Measurements from ENCODE around the gene MAP2K5.

The MAP2K5 gene

DNA sequence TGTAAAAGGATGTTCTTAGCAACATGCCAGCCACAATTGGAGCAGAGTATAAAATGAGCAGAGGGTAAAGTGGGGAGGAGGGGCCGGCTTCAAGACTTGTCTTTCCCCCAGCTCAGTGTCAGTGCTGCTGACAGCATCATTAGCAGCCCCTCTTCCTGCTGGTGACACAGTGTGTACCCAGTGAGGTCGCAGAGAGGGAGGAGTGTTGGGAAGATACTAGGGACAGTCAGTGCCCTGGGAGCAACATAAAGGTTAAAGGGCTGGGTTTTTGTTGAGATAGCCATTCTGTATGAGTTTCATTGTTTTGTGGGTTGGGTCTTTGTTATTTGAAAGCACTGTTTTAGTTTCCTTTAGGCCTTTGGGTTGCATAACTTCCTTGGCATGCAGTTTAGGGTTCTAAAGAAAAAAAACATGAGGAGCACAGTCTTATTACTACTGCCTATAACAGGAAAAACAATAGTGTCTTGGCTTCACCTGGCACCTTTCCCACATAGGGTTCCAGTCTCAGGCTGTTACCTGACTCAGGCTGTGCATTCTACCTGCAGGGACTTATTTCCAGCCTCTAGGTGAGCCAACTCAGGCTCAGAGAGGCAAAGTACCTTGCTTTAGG is 188.7 kb downstream of the MAP2K5 start:
- DNase-seq = no peak

DNA sequence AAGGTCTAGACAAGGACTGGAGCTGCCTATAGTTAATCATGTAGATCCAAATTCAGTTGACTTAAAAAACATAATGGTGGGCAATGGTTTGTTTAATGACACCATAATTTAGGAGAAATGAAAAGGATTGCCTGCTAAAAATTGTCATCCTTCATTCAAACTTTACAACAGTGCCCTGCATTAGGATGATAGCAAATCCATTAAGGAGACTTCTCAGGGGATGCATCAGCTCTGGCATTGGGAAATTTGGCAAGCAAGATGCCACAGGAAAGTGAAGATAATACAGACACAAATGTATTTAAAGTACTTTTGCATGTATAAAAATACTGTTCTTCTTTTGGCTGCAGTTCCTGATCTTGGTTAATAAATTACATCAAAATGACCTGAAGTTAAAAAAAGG is 189.7 kb downstream of the MAP2K5 start:
- no peak for DNase-seq

DNA sequence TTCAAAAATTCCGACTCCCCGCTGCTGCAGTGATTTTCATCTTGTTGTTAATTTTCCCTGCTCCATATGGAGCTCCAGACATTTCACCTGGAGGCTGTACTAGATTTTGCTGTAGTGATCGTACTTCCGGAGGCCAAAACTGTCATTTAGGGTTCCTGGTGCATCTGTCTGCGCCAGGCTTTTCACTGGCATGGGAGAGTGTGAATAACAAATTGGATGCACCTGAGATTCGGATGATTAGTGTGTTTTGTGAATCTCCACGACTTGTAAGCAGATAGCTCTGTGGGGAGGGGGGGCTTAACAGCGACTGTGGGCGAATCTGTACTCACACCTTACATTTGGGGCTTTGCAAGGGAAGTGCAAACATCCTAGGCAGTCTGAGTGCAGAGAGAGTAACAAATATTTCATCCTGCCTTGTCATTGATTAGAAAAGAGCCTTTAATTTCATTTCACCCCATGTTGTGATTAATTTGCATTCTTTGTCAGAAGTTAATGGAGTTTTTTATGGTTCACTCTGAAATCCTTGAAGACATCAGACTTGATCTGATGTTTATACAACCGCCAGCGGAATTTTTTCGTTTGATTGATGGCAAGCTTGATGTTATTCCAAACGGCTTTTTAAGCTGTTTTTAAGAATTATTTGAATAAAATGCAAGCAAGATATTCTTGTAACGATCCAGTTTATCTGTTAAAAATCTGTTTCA is 190.3 kb downstream of the MAP2K5 start:
- no peak for DNase-seq

DNA sequence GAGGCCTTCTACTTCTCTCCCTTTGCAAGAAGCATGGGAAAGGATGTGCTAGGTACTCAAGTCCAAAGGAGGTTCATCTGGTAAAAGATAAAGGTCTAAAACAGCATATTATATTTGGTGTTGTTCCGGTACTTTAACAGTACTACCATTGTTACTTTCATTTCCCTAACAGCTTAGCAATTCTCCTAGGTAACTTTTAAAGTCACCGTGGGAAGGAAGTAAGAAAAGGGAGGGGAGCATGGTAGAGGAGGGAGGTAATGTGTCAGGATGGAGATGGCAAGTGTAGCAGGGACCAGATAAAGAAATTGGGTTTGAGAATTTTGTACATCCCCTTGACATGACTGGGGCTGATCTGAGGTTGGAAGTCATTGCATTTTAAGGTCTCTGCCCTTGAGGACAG is 193.4 kb downstream of the MAP2K5 start:
- no peak for DNase-seq

DNA sequence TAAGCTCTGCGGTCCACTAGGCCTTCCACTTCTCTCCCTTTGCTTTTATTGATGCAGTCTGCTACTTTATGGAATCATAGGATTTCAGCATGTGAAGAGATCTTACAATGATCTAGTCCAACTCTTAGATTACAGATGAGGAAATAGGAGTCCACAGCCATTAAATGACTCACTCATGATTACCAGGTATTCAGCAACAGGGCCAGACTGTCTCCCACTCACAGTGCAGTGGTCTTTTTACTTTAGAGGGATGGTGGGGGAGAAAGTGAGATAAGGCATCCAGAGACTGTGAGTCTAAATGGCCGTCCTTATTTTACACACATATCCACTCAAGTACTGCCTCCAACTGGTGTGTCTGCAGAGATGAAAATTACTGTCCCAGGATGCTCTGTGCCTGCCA is 194.3 kb downstream of the MAP2K5 start:
- DNase-seq = no peak

DNA sequence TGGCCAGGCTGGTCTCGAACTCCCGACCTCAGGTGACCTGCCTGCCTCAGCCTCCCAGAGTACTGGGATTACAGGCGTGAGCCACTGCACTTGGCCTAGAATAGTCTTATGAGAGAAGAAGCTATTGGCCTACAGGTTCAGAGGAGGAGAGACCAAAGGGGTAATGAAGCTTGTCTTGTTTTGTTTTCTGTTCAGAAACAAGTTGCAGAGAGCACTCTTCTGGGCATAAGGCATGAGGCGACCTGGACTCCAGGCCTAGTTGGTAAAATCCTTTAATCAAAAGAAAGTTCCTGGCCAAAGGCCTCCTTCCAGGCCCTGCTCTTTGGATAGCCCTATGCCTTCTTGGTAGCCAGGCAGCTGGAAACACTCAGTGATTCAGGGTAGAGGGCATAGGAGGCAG is 195.6 kb downstream of the MAP2K5 start:
- no peak for DNase-seq

DNA sequence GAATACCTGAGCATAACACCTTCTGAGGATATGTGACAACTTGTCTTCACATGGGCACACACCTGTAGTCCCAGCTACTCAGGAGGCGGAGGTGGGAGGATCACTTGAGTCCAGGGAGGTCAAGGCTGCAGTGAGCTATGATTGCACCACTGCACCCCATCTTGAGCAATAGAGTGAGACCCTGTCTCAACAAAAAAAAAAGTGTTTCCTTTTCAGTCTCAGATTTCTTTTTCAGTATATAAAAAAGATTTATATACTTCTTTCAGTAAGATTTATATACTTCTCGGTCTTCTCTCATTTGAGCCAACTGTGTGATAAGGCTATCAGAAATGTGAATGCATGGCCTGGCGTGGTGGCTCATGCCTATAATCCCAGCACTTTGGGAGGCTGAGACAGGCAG is 197.9 kb downstream of the MAP2K5 start:
- DNase-seq = no peak

DNA sequence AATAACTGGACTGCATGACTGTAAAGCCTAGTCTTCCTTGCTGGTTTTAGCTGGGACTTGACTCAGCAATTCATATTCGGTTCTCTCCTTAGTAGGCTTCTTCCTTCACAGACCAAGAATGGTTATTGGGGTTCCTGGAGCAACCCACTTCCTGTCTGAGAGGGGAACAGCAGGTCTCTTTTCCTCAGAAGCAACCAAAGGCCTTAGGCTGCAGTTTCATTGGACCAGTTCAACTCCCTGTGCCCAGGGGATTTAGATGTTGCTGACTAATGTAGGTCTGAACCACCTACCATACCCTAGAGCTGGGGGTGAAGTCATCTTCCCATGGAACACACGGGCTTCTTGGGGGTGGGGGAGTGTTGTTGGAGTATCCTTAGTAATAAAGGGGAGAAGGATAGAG is 198.8 kb downstream of the MAP2K5 start:
- no peak for DNase-seq

DNA sequence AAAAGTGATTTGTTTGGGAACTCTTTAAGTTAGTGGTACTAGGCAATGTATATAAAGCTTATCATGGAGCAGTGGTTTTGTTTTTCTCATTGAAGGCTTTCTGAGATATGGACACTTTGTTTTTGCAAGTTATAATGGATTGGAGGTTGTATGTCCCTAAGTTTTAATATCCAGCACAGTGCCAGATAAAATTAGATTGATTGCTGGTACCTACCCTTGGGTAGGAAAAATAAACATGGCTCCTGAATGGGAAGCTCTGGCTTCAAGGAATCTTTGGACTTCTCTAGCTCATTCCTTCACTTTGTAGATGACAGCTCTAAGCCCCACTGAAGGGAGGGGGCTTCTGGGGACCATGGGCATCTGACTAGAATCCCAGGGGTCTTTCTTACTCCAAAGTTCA is 201.1 kb downstream of the MAP2K5 start:
- DNase-seq = no peak

DNA sequence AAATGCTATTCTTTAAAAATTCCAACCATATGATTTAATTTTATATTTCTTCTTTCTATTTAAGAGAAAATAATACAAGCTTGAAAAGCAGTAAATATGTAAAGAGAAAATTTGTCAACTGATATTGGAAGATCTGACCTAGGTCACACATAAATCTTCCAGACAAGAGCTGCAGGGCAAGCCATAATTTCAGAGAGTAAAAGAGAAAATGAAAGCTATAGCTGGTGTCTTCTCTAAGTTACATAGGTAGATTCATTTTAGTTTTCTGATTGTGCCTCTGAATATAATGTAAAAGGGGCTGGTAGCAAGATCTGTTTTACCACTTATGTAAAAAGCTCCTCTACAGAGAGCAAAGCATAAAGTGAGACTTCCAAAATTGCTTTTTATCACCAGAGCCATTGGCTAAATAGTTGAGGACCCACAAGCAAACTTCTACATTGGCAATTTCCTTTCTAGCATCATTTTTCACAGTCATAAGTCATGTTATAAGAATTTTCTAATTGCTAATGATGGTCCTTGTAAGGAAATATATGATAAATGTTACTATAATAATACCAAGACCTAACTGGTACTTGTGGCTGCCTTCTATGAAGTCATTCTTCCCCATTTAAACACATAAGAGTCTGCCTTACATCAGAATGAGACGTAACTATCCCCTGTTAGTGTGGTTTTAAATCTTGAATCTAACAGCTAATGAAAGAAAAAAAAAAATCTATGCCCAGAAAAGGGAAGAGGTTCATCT is 202.0 kb downstream of the MAP2K5 start:
- DNase-seq = no peak

DNA sequence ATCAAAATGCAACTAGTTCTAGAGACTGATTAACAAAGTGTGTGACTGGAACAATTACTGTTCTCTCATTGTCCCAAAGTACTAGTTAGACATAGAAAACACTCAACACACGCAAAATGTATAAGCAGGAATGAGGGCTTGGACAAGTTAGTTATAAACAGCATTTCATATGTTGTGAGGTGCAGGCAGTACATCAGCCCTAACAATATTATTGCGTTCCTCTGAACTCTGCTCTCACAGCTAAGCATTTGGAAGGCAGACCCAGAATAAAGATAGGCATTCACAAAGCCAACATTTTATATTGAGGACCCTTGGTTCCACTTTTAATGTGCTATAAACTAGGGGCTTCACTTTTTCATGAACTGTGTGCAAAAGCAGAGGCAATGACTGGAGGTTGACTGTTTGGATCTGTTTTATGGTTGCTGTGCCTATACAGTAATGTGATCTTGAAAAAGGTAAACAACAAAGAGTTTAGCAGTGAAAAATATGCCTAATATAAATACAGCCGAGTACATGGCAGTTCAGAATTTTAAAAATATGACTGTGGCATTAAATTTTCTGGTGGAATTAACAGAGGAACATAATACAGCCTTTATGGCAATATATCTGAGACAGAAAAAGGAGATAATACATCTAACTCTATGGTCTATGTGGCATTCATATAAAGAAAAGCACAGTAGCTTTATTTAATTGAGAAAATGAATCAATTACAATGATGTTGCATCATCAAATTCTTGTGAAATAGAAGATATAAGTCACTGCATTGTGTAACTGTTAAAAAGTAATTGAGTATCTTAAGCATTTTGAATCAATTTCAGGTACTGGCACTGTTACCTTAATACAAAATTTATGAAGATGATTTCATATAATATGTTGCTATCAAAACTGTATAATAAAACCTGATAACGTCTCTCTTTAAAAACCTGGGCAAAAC is 202.8 kb downstream of the MAP2K5 start:
- DNase-seq = no peak

DNA sequence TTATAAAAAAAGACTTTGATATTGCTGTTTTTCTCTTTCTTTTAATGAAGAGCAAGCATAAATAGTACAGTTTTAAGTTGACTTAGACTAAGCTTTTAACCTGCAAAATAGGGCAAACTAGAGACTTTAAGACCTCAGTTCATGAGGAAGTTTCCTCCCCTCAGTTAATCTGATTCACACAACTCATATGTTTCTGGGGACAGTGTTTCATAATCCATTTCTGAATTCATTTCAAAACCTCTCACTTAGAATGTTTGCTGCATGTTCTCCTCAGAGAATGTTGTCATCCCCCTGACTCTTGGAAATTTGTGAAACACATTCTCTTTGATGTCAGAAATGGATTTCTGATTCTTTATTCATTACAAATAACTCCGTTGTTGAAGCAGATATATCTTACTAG is 203.5 kb downstream of the MAP2K5 start:
- no peak for DNase-seq

DNA sequence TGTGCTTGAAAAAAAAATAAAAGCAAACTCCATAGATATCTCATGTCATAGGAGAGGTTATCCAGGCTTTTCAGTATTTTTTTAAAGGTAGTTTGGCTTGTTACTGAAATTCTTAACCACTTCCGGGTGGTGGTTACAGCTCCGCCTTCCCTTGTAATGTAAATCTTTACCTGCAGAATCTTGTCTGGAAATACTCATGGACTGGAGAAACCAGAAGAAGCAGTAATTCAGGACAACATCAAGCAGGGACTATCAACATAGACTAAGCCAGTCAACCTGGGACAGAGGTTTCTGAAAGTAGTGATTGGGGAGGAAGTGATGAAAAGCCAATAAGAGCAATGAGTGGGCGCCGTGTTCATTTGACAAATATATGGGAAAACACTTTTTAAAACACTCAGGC is 203.9 kb downstream of the MAP2K5 start:
- DNase-seq = no peak

DNA sequence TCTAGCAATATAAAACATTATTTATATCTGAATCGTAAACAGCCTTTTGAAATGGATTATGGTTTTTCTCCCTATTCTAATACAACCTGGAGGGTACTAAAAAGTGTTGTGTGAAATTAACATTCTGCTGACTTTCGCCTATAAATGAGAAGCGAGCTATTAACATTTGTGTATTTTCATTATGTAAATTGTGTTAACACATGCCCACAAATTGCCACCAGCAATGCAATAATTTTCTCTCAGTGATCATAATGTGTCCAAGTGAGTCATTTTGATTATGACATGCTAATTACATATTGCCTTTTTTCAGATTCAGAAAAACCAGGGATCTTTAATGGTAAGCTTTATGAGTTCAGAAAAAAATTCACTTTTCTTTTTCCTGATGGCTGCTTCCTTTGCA is 205.4 kb downstream of the MAP2K5 start:
- DNase-seq = no peak

DNA sequence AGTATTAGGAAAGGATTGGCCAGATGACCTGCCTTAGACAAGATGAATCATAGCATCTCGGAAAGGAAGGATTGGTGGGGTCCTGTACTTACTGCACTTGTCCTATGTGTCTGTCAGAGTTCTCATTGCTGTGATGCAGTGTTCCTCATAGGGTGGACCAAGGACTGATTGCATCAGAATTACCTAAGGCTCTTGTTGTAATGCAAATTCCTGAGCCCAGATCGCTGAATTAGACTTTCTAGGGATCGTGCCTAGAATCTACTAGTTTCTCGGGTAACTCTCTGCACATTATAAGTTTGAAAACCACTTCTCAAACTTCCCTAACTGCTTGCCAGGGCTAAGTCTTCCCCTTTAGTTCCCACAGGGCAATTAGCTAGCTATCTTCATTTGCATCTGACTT is 207.9 kb downstream of the MAP2K5 start:
- no peak for DNase-seq

DNA sequence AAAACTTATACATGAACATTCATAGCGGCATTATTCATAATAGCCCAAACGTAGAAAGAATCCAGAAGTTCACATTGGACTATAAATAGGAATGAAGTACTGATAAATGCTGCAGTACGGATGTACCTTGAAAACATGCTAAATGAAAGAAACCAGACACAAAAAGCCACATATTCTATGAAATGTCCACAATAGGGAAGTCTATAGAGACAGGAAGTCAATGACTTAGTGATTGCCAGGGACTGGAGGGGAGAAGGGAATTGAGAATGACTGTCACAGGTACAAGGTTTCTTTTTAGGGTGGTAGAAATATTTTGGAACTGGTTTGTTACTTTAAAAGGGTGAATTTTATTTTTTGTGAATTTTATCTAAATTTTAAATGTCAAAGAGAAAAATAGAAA is 211.4 kb downstream of the MAP2K5 start:
- DNase-seq = no peak

DNA sequence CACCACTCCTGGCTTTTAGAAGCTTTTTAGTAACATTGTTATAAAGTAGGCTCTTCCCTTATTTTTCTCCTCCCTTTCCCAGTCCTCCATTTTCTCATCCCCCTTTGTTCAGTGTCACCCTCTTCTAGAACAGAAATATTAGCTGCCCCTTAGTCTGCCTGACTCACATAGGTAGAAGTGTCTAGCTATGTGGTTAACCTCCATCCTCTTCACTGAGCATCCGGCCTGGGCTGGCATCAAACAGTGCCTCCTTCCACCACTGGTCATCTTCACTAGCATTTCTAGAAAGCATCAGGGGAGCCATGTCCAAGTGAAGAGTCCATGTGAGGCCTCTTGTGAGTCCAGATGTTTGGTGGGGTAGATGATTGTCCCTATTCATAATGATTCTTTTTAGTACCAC is 212.8 kb downstream of the MAP2K5 start:
- no peak for DNase-seq

DNA sequence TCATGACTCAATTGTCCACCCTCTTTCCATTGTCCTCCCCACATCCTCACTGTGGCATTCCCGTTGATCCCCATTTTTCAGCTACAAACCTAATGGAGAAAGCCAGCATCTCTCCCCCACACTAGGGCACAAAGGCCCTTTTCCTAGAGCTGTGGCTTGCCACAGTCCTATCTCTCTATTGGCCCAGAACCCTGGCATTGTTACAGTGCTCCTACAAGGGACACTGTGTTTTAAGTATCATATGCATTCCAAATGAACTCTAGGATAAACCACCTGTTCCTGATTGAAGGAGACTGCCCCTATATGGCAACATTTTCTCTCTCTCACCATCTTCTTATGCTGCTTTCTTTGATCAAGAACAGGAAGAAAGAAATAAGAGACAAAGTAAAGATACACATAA is 213.4 kb downstream of the MAP2K5 start:
- DNase-seq = no peak

DNA sequence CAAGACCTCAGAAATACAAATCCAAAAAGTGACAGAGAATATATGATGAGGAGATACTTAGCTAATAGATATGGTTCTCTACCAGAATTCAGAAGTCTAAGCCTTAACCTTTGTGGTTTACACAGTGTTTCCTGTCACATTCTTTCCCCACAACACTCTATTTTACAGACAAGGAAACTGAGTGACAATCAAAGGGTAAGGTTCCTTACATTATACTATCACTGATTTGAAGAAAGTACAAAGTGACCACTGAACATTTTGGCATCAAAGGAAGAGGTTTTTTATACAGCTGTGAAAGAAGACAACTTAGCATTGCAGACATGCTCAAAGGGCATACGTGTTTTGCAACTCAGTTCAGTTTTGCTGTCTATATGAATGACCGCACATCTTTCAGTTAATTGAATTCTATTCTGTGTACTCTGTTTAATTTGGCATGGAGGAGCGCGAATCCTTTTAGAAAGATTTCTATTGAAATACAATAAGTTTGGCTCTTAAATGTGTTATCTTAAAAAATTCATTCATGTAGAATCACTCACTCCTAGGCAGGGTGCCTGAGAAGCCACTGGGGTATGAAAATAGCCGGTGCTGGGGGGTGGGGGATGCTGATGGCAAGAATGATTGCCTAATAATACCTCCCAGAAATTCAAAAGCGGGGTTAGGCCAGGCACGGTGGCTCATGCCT is 216.3 kb downstream of the MAP2K5 start:
- no peak for DNase-seq

DNA sequence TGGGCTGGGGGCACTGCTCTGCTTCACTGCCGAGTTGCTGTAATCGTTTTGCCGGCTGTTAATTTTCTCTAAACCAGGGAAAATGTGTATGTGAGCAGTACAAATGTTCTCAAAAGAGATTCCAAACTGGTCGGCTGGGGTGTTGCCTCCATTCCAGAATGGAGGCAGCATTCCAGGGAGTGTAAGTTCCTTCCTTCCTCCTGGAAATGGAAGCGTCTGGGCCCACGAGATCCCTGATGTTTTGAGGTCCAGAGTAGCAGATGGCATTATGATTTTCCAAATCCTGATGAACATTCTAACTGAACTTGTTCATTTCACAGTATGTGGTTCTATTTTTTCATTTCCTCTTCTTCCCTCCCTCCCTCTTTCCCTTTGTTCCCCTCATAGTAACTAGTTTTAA is 218.4 kb downstream of the MAP2K5 start:
- no peak for DNase-seq

DNA sequence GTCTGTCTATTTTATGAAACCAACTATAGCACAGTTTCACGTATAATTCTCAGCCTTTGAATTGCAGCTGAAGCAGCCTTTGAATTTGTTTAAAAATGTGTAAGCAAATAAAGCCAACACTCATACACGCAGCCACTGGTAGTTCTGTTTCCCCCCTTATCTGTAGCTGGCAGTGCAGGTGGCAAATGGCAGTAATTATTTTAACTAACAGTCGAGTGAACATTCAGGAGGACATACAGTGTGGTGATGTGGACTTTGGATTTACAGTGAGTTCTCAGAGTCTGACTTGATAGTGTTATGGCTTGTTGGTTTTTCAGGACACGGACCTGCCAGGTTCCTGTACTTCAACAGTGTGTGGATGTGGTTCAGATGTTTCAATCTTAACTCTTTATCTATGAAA is 218.8 kb downstream of the MAP2K5 start:
- no peak for DNase-seq

DNA sequence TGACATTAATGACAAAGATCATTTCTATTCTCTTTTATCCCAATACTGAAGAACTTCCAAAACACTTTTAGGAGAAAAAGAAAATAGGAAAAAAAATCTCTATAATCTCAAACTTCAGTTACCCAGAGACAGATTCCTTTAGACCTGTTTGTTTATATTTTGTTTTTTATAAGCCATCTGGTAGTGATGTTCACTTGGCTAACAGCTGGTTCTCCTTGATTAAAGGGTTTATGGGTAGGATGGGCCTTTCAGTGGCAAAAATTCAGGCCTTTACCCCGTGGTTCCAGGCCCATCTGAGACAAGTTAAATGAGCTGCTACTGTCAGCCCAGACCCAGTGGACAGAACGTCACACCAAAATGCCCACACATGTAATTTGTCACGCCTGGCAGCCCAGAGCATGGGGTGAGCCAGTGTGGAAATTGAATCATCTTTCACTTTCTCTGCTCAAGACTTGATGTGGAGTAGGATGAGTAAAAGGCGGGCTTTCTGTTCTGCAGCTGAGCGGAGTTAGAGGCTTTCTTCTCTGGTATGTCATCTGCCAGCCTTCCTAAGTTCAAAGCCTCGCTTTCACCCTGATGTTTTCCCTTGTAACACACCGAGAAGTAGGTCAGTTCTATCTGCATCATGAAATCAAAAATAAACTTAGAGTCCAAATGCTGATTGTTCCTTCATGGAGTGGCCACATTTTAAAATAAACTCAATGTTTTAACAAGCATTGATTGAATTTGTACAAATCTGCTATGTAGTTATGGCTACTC is 220.3 kb downstream of the MAP2K5 start:
- DNase-seq = no peak
